NCI-H82 treated with DMSO at 0.1 percent for 48 hours (cell line): ENCODE data around the gene OSBPL9.

Source experiments
- DNase-seq: peaks from one replicate; lab custom pipeline; 2025; ENCODE audit not compliant: unreplicated experiment; lab: John Stamatoyannopoulos, UW

OSBPL9 gene

GRCh38 chr1:51616903-51617708 is at the start of gene OSBPL9:
Gene OSBPL9 (plus strand): TSS chr1:51617092. CDS start chr1:51617111, 19 bp downstream.
- peak; percentile 90 for DNase-seq

GRCh38 chr1:51567653-51568052 is 49.2 kb upstream of the OSBPL9 start:
- DNase-seq = no peak

- no peak for DNase-seq
Measured at GRCh38 chr1:51568231-51568935, 48.5 kb upstream of the OSBPL9 start.

GRCh38 chr1:51569284-51570062 is 47.4 kb upstream of the OSBPL9 start:
- DNase-seq = no peak

GRCh38 chr1:51570063-51570710 is 46.7 kb upstream of the OSBPL9 start:
- no peak for DNase-seq

- no peak for DNase-seq
Measured at GRCh38 chr1:51572365-51572764, 44.5 kb upstream of the OSBPL9 start.

- no peak for DNase-seq
Measured at GRCh38 chr1:51574796-51575195, 42.1 kb upstream of the OSBPL9 start.

GRCh38 chr1:51575406-51576084 is 41.3 kb upstream of the OSBPL9 start:
- no peak for DNase-seq

- DNase-seq = no peak
Measured at GRCh38 chr1:51576085-51576444, 40.8 kb upstream of the OSBPL9 start.

- DNase-seq = no peak
Measured at GRCh38 chr1:51576923-51577322, 40.0 kb upstream of the OSBPL9 start.

GRCh38 chr1:51578383-51579109 is 38.3 kb upstream of the OSBPL9 start:
- DNase-seq = no peak

GRCh38 chr1:51581238-51581637 is 35.7 kb upstream of the OSBPL9 start:
- DNase-seq = no peak

GRCh38 chr1:51583532-51583931 is 33.4 kb upstream of the OSBPL9 start:
- DNase-seq = no peak

- no peak for DNase-seq
Measured at GRCh38 chr1:51584021-51584420, 32.9 kb upstream of the OSBPL9 start.

- peak; percentile 7 for DNase-seq
Measured at GRCh38 chr1:51592711-51593110, 24.2 kb upstream of the OSBPL9 start.

GRCh38 chr1:51594716-51595115 is 22.2 kb upstream of the OSBPL9 start:
- no peak for DNase-seq

GRCh38 chr1:51600529-51600928 is 16.4 kb upstream of the OSBPL9 start:
- DNase-seq = no peak

- no peak for DNase-seq
Measured at GRCh38 chr1:51600965-51601364, 15.9 kb upstream of the OSBPL9 start.

GRCh38 chr1:51605961-51606723 is 10.8 kb upstream of the OSBPL9 start:
- DNase-seq = no peak
